HEK293 (cell line): ENCODE results near the gene CYP2R1.

Experiments
- BCL11B ChIP-seq: fragments of 450-650 bp; formaldehyde crosslinking; IDR thresholded peaks from 2 replicates; pipeline ENCODE4 v1.5.1; 2016; ENCODE audit warnings: low read depth, missing biosample characterization, missing genetic modification characterization
- HOXA7 ChIP-seq: sonication (generic); formaldehyde crosslinking; IDR thresholded peaks from 2 replicates; pipeline ENCODE4 v1.8.1; 2022; ENCODE audit warnings: missing genetic modification reagents, borderline replicate concordance
- HOXD13 ChIP-seq: sonication (generic); formaldehyde crosslinking; IDR thresholded peaks from 2 replicates; pipeline ENCODE4 v1.8.0; 2022; ENCODE audit warnings: missing genetic modification reagents, borderline replicate concordance
- KLF9 ChIP-seq: fragments of 450-650 bp; formaldehyde crosslinking; IDR thresholded peaks from 2 replicates; pipeline ENCODE4 v1.5.1; 2016; ENCODE audit warnings: missing biosample characterization, missing genetic modification characterization, low read depth
- PBX3 ChIP-seq: sonication (generic); formaldehyde crosslinking; IDR thresholded peaks from 2 replicates; pipeline ENCODE4 v1.8.1; 2022; ENCODE audit warnings: mild to moderate bottlenecking, moderate library complexity, missing genetic modification reagents
- PRDM1 ChIP-seq: fragments of 450-650 bp; formaldehyde crosslinking; IDR thresholded peaks from 2 replicates; pipeline ENCODE4; 2016; ENCODE audit warnings: missing biosample characterization, missing genetic modification characterization
- ZBTB10 ChIP-seq: fragments of 450-650 bp; formaldehyde crosslinking; IDR thresholded peaks from 2 replicates; pipeline ENCODE4 v1.5.1; 2016; ENCODE audit warnings: missing biosample characterization, missing genetic modification characterization
- ZBTB11 ChIP-seq: fragments of 450-650 bp; formaldehyde crosslinking; conservative IDR thresholded peaks from 2 replicates; pipeline ENCODE4 v1.5.1; 2016; ENCODE audit warnings: low read depth, missing biosample characterization, missing genetic modification characterization
- ZBTB8A ChIP-seq: fragments of 450-650 bp; formaldehyde crosslinking; IDR thresholded peaks from 2 replicates; pipeline ENCODE4 v1.5.1; 2016; ENCODE audit warnings: missing biosample characterization, missing genetic modification characterization
- ZFHX2 ChIP-seq: fragments of 450-650 bp; formaldehyde crosslinking; conservative IDR thresholded peaks from 2 replicates; pipeline ENCODE4 v1.5.1; 2016; ENCODE audit warnings: missing biosample characterization, missing genetic modification characterization
- ZFP41 ChIP-seq: fragments of 450-650 bp; formaldehyde crosslinking; IDR thresholded peaks from 2 replicates; pipeline ENCODE4 v1.5.1; 2016; ENCODE audit warnings: missing biosample characterization, missing genetic modification characterization, borderline replicate concordance
- ZNF138 ChIP-seq: fragments of 450-650 bp; formaldehyde crosslinking; IDR thresholded peaks from 2 replicates; pipeline ENCODE4 v1.5.1; 2016; ENCODE audit warnings: missing biosample characterization, missing genetic modification characterization, borderline replicate concordance
- ZNF169 ChIP-seq: fragments of 450-650 bp; formaldehyde crosslinking; IDR thresholded peaks from 2 replicates; pipeline ENCODE4 v1.5.1; 2016; ENCODE audit warnings: missing biosample characterization, missing genetic modification characterization
- ZNF354C ChIP-seq: fragments of 450-650 bp; formaldehyde crosslinking; IDR thresholded peaks from 2 replicates; pipeline ENCODE4 v1.5.1; 2016; ENCODE audit warnings: missing biosample characterization, missing genetic modification characterization, low read depth, borderline replicate concordance
- ZNF394 ChIP-seq: fragments of 450-650 bp; formaldehyde crosslinking; IDR thresholded peaks from 2 replicates; pipeline ENCODE4 v1.5.1; 2016; ENCODE audit warnings: missing biosample characterization, missing genetic modification characterization, mild to moderate bottlenecking, moderate library complexity, borderline replicate concordance
- ZNF423 ChIP-seq: fragments of 450-650 bp; formaldehyde crosslinking; IDR thresholded peaks from 2 replicates; pipeline ENCODE4 v1.5.1; 2016; ENCODE audit warnings: missing biosample characterization, missing genetic modification characterization
- ZNF521 ChIP-seq: fragments of 450-650 bp; formaldehyde crosslinking; IDR thresholded peaks from 2 replicates; pipeline ENCODE4 v1.5.1; 2017; ENCODE audit warnings: missing biosample characterization, mild to moderate bottlenecking, missing genetic modification characterization
- ZNF530 ChIP-seq: fragments of 450-650 bp; formaldehyde crosslinking; IDR thresholded peaks from 2 replicates; pipeline ENCODE4 v1.5.1; 2016; ENCODE audit warnings: low read depth, missing biosample characterization, missing genetic modification characterization
- ZNF560 ChIP-seq: fragments of 450-650 bp; formaldehyde crosslinking; IDR thresholded peaks from 2 replicates; pipeline ENCODE4 v1.5.1; 2017; ENCODE audit warnings: missing biosample characterization, missing genetic modification characterization, borderline replicate concordance
- ZNF596 ChIP-seq: fragments of 450-650 bp; IDR thresholded peaks from 2 replicates; pipeline ENCODE4 v1.5.0; 2018; ENCODE audit warnings: missing biosample characterization, mild to moderate bottlenecking, missing genetic modification characterization, moderate library complexity
- ZNF658 ChIP-seq: fragments of 450-650 bp; formaldehyde crosslinking; IDR thresholded peaks from 2 replicates; pipeline ENCODE4; 2016; ENCODE audit warnings: missing biosample characterization, missing genetic modification characterization
- ZNF692 ChIP-seq: fragments of 450-650 bp; formaldehyde crosslinking; IDR thresholded peaks from 2 replicates; pipeline ENCODE4 v1.5.1; 2016; ENCODE audit warnings: missing biosample characterization, missing genetic modification characterization
- ZNF777 ChIP-seq: fragments of 450-650 bp; formaldehyde crosslinking; IDR thresholded peaks from 2 replicates; pipeline ENCODE4 v1.5.1; 2017; ENCODE audit warnings: missing biosample characterization, missing genetic modification characterization, borderline replicate concordance
- ZSCAN18 ChIP-seq: fragments of 450-650 bp; formaldehyde crosslinking; IDR thresholded peaks from 2 replicates; pipeline ENCODE4 v1.5.1; 2016; ENCODE audit warnings: missing biosample characterization, missing genetic modification characterization
- ZSCAN5A ChIP-seq: fragments of 450-650 bp; formaldehyde crosslinking; IDR thresholded peaks from 2 replicates; pipeline ENCODE4 v1.5.1; 2016; ENCODE audit warnings: missing biosample characterization, missing genetic modification characterization

CYP2R1 gene

GRCh38 chr11:14891143-14892035 lies 642 bp downstream of the CYP2R1 start (continued):
- TF ChIP-seq ZNF560 (no peak), BCL11B (no peak), ZNF658 (tag by site-specific recombination) (no peak), PBX3 (CRISPR knock-in tag) (peak; percentile 45; the same call in 1 of the 2 replicates), ZNF692 (peak; percentile 73; the same call in 1 of the 2 replicates), HOXD13 (CRISPR knock-in tag) (peak; percentile 79; the same call in 1 of the 2 replicates), ZNF530 (no peak), ZNF777 (peak; percentile 93), ZNF138 (tag by site-specific recombination) (no peak), ZBTB10 (peak; percentile 53; the same call in 1 of the 2 replicates), ZNF169 (tag by site-specific recombination) (no peak), PRDM1 (tag by site-specific recombination) (no peak), ZNF394 (tag by site-specific recombination) (peak; percentile 50), ZNF423 (tag by site-specific recombination) (0 out of 2 replicates have a peak, but pooled peaks have one; percentile 51), ZSCAN5A (tag by site-specific recombination) (peak; percentile 57; the same call in 1 of the 2 replicates), HOXA7 (CRISPR knock-in tag) (no peak), ZFP41 (no peak), ZFHX2 (tag by site-specific recombination) (no peak), ZBTB8A (tag by site-specific recombination) (peak; percentile 35; the same call in 1 of the 2 replicates), ZNF521 (tag by site-specific recombination) (no peak), ZNF354C (tag by site-specific recombination) (no peak), ZNF596 (tag by site-specific recombination) (0 out of 2 replicates have a peak, but pooled peaks have one; percentile 36), ZBTB11 (tag by site-specific recombination) (no peak), KLF9 (tag by site-specific recombination) (peak; percentile 92), ZSCAN18 (tag by site-specific recombination) (no peak)
